Smooth muscle cell (in vitro differentiated cells): ENCODE data around the gene OLIG3. TPM values are rescaled to one million over a fixed set of nuclear protein-coding genes. Genes with fewer than 3 reads are reported as not detected.

Experiments
- DNase-seq: peaks from one replicate; lab custom pipeline; 2025; ENCODE audit not compliant: unreplicated experiment; lab: John Stamatoyannopoulos, UW
- H2AFZ ChIP-seq: fragments of 200-600 bp; sonication (generic); 2 replicates; pipeline ENCODE4 v1.6.0; 2016; ENCODE audit warnings: antibody characterized with exemption, low read depth, mild to moderate bottlenecking
- H3F3A ChIP-seq: fragments of 200-600 bp; sonication (generic); 2 replicates; pipeline ENCODE4 v1.6.0; 2017; ENCODE audit warnings: antibody characterized with exemption, low read depth
- H3K27ac ChIP-seq: fragments of 200-600 bp; sonication (generic); 2 replicates; pipeline ENCODE4 v1.5.1; 2016; ENCODE audit warnings: low read depth, mild to moderate bottlenecking
- H3K27me3 ChIP-seq: fragments of 200-600 bp; sonication (generic); 2 replicates; pipeline ENCODE4 v1.6.1; 2016; ENCODE audit warnings: low read depth, mild to moderate bottlenecking
- H3K36me3 ChIP-seq: fragments of 200-600 bp; sonication (generic); 2 replicates; pipeline ENCODE4 v1.5.1; 2016; ENCODE audit warnings: low read depth
- H3K4me1 ChIP-seq: fragments of 200-600 bp; sonication (generic); 2 replicates; pipeline ENCODE4 v1.5.1; 2016; ENCODE audit warnings: low read depth
- H3K4me2 ChIP-seq: fragments of 200-600 bp; sonication (generic); 2 replicates; pipeline ENCODE4 v1.6.0; 2016; ENCODE audit warnings: mild to moderate bottlenecking
- H3K4me3 ChIP-seq: fragments of 200-600 bp; sonication (generic); 2 replicates; pipeline ENCODE4 v1.5.1; 2016; ENCODE audit warnings: mild to moderate bottlenecking
- H3K79me2 ChIP-seq: fragments of 200-600 bp; sonication (generic); 2 replicates; pipeline ENCODE4 v1.6.0; 2016; ENCODE audit warnings: low read depth, mild to moderate bottlenecking
- H3K9ac ChIP-seq: fragments of 200-600 bp; sonication (generic); 2 replicates; pipeline ENCODE4 v1.6.0; 2016; ENCODE audit warnings: low read depth
- H3K9me3 ChIP-seq: fragments of 200-600 bp; sonication (generic); replicated peaks from 2 replicates; pipeline ENCODE4 v1.5.1; 2016; ENCODE audit warnings: low read depth
- H4K20me1 ChIP-seq: fragments of 200-600 bp; sonication (generic); 2 replicates; pipeline ENCODE4 v1.6.0; 2016; ENCODE audit warnings: low read depth
- CTCF ChIP-seq: fragments of 200-600 bp; sonication (generic); IDR thresholded peaks from 2 replicates; pipeline ENCODE4 v1.5.1; 2017; ENCODE audit warnings: borderline replicate concordance, mild to moderate bottlenecking, antibody characterized with exemption; ENCODE audit not compliant: insufficient read depth, poor library complexity, severe bottlenecking
- WGBS: methylation state at CpG from one replicate; pipeline ENCODE4 v1.1.7; 2016; ENCODE audit warnings: low lambda C conversion rate; 5-methylcytosine and 5-hydroxymethylcytosine counted together
- polyA plus RNA-seq: library from polyadenylated mRNA; unstranded; fragments of >200 nt; fragmentation: Nextera tagmentation; extraction: Ambion mirVana; gene quantifications from 2 replicates; pipeline ENCODE4 v1.2.1, GENCODE V29; 2016
- total RNA-seq: library from RNA; depleted of rRNA; stranded (reverse); fragments of >200 nt; gene quantifications from 2 replicates; pipeline ENCODE4 v1.2.3, GENCODE V29; 2014

The OLIG3 gene
- total and polyA plus RNA-seq, 2 experiments from 2014 or later: not detected

- WGBS: 69% methylated on average over 1 of the region's 1 CpG
Observed at GRCh38 chr6:137530404-137530803, 36.2 kb upstream of the OLIG3 start.

GRCh38 chr6:137522831-137523230, 28.6 kb upstream of the OLIG3 start:
- H3K4me1 ChIP-seq: no peaks in the 10 kb centered on the region
- WGBS: 74% methylated on average over 7 of the region's 7 CpGs
- TF ChIP-seq CTCF: no peak
- no peaks in the 10 kb centered on the region for H3K36me3 ChIP-seq
- no peaks in the 10 kb centered on the region for H3F3A ChIP-seq
- no peak overlapping the region for H2AFZ ChIP-seq
- peaks cover 13% of the 10 kb centered on the region for H3K27me3 ChIP-seq
- no peak overlapping the region for H3K27ac ChIP-seq
- no peak for DNase-seq
- no peaks in the 10 kb centered on the region for H3K79me2 ChIP-seq
- no peaks in the 10 kb centered on the region for H4K20me1 ChIP-seq
- no peak overlapping the region for H3K4me2 ChIP-seq
- no peak overlapping the region for H3K9ac ChIP-seq
- no peaks in the 10 kb centered on the region for H3K9me3 ChIP-seq
- H3K4me3 ChIP-seq: no peak overlapping the region

More at GRCh38 chr6:137530404-137530803, 36.2 kb upstream of the OLIG3 start:
- Histone ChIP-seq H3K9me3 (no peaks in the 10 kb centered on the region), H3K27me3 (no peaks in the 10 kb centered on the region), H3K79me2 (no peaks in the 10 kb centered on the region), H3F3A (no peaks in the 10 kb centered on the region), H4K20me1 (no peaks in the 10 kb centered on the region), H2AFZ (no peak overlapping the region), H3K36me3 (no peaks in the 10 kb centered on the region), H3K9ac (no peak overlapping the region), H3K4me2 (no peak overlapping the region), H3K27ac (no peak overlapping the region), H3K4me3 (no peak overlapping the region), H3K4me1 (no peaks in the 10 kb centered on the region)
- DNase-seq: no peak
- no peak for TF ChIP-seq CTCF

GRCh38 chr6:137522198-137522798, 28.1 kb upstream of the OLIG3 start:
- H3K36me3 ChIP-seq: no peaks in the 10 kb centered on the region
- no peak overlapping the region for H3K27ac ChIP-seq
- TF ChIP-seq CTCF: no peak
- no peak overlapping the region for H2AFZ ChIP-seq
- H3K9me3 ChIP-seq: no peaks in the 10 kb centered on the region
- no peaks in the 10 kb centered on the region for H4K20me1 ChIP-seq
- H3K4me1 ChIP-seq: no peaks in the 10 kb centered on the region
- no peak overlapping the region for H3K4me3 ChIP-seq
- peaks cover 18% of the 10 kb centered on the region for H3K27me3 ChIP-seq
- no peak overlapping the region for H3K9ac ChIP-seq
- DNase-seq: no peak
- 85% methylated on average over 2 of the region's 2 CpGs for WGBS
- no peak overlapping the region for H3K4me2 ChIP-seq
- H3F3A ChIP-seq: no peaks in the 10 kb centered on the region
- H3K79me2 ChIP-seq: no peaks in the 10 kb centered on the region

- H3K4me1 ChIP-seq: no peaks in the 10 kb centered on the region
- peaks cover 36% of the 10 kb centered on the region for H3K27me3 ChIP-seq
- 93% methylated on average over 4 of the region's 4 CpGs for WGBS
- DNase-seq: no peak
- no peaks in the 10 kb centered on the region for H3K9me3 ChIP-seq
- no peak overlapping the region for H3K9ac ChIP-seq
- H3K27ac ChIP-seq: no peak overlapping the region
- H4K20me1 ChIP-seq: no peaks in the 10 kb centered on the region
- no peak overlapping the region for H3K4me2 ChIP-seq
- H3K79me2 ChIP-seq: no peaks in the 10 kb centered on the region
- no peaks in the 10 kb centered on the region for H3F3A ChIP-seq
- H3K4me3 ChIP-seq: no peak overlapping the region
- no peak for TF ChIP-seq CTCF
- no peak overlapping the region for H2AFZ ChIP-seq
- no peaks in the 10 kb centered on the region for H3K36me3 ChIP-seq
Observed at GRCh38 chr6:137520520-137520919, 26.3 kb upstream of the OLIG3 start.
